Transverse colon (tissue), 4 donors: ENCODE data around the gene KRT12.

ENCODE experiments used
- CTCF ChIP-seq, 5 experiments: fragments of 200-600 bp in 3 of 5; fragments of 450-650 bp in 2 of 5; sonication (generic) in 3 of 5; IDR thresholded peaks; 1 replicate in 2 of 5; 2 replicates in 3 of 5; pipeline ENCODE4 v1.5.1; 2016 to 2017; ENCODE audit warnings: antibody characterized with exemption in 5 of 5, inconsistent platforms in 3 of 5, mild to moderate bottlenecking in 2 of 5, moderate library complexity in 1 of 5
- POLR2A ChIP-seq: fragments of 450-650 bp; IDR thresholded peaks from one replicate; pipeline ENCODE4 v1.6.1; 2016; ENCODE audit warnings: antibody characterized with exemption, mild to moderate bottlenecking, moderate library complexity
- POLR2AphosphoS5 ChIP-seq, 3 donors: sonication (generic); formaldehyde crosslinking; IDR thresholded peaks; one replicate each; pipeline ENCODE4 v1.6.1; 2016; ENCODE audit warnings: antibody characterized with exemption in 3 of 3

GRCh38 chr17:40822132-40822812 lies 44.8 kb downstream of the KRT12 start, which contains the start of gene KRT10:
- TF ChIP-seq POLR2AphosphoS5 (IDR thresholded peaks at IDR 0.05) (no peak), POLR2A (no peak), CTCF (IDR thresholded peaks at IDR 0.05) (no peak)
